ENCODE measurements around the gene INKA2. TPM values are rescaled to one million over a fixed set of nuclear protein-coding genes. Genes with fewer than 3 reads are reported as not detected.

Gene INKA2
- total and polyA plus RNA-seq, 4 donors: 5.7 to 25.9 (median 15.1) TPM

DNA sequence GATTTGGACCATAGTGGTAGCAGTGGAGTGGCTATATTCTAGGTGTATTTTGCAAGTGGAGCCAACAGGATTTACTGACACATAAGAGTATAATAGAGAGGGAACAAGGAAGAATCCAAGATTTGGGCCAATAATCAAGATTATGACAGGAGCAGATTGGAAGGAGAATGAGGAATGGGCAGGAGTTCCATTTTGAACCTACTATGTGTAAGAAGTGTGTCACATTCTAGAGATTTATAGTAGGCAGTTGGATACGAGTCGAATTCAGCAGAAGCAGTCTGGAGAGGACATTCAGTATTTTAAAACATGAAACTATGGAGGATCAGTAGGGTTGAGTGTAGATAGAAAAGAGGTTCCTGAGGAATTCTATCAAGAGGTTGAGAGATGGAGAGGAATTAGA, 21.7 kb downstream of the INKA2 start:
- H3K4me3 ChIP-seq (ENCODE audit: low read depth, low read length): no peak overlapping the region
- H3K27ac ChIP-seq (ENCODE audit: low read depth, low read length): no peak overlapping the region
- H3K27me3 ChIP-seq (ENCODE audit: control insufficient read depth, insufficient read depth, low read length): no peaks in the 10 kb centered on the region
- peaks cover 23% of the 10 kb centered on the region for H3K4me1 ChIP-seq (ENCODE audit: control insufficient read depth, insufficient read depth, low read length)
- H3K9me3 ChIP-seq (ENCODE audit: control insufficient read depth, insufficient read depth, low read length): no peaks in the 10 kb centered on the region
- no peak for DNase-seq (ENCODE audit: low read depth in 4 of 6, low spot score in 6 of 6)
- no peaks in the 10 kb centered on the region for H3K36me3 ChIP-seq (ENCODE audit: control insufficient read depth, insufficient read depth, low read length)
- WGBS (ENCODE audit: insufficient coverage): 100% methylated on average over 2 of the region's 2 CpGs

DNA sequence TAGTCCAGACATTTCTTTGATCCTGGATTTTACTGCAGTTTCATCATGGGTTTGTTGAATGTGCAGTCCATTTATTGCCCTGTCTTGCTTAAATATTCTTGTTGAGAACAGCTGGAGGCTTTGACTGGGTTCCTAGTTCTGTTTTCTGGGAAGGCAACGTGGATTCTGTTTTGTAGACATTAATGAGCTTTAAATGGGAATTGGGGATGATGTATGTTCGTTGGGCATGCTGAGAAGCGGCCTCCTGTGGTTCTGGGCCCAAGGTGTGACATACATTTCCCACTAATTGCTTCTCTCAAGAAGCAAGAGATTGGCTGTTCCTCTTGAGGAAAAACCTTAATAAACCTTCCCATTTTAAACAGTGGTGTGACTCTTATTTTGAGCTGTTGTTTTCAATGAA, 22.9 kb downstream of the INKA2 start:
- DNase-seq (ENCODE audit: low read depth in 4 of 6, low spot score in 6 of 6): peak in 1 of 6 donors; percentile 78
- H3K4me3 ChIP-seq (ENCODE audit: low read depth, low read length): no peak overlapping the region

DNA sequence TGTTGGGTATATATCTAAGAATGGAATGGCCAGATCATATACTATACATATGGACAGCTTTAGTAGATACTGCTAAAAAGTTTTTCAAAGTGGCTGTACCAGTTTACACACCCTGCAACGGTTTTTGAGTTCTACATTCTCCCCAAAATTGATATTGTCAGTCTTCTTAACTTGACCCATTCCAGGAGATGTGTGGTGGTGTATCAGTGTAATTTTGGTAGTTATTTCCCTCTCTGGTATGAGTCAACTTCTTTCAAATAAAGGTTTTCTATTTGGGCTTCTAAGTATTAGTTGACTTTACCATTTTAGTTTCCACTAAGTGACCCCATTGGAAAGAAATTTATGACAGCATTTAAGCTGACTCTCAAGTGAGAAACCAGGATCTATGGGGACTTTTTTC, 29.2 kb downstream of the INKA2 start:
- Histone ChIP-seq H3K36me3 (ENCODE audit: control insufficient read depth, insufficient read depth, low read length) (no peaks in the 10 kb centered on the region), H3K27me3 (ENCODE audit: control insufficient read depth, insufficient read depth, low read length) (no peaks in the 10 kb centered on the region), H3K9me3 (ENCODE audit: control insufficient read depth, insufficient read depth, low read length) (no peaks in the 10 kb centered on the region), H3K4me3 (ENCODE audit: low read depth, low read length) (no peak overlapping the region), H3K4me1 (ENCODE audit: control insufficient read depth, insufficient read depth, low read length) (no peaks in the 10 kb centered on the region), H3K27ac (ENCODE audit: low read depth, low read length) (no peak overlapping the region)
- no CpG with 5 or more reads among the region's 1 CpG for WGBS (ENCODE audit: insufficient coverage)
- no peak for DNase-seq (ENCODE audit: low read depth in 4 of 6, low spot score in 6 of 6)

More for the DNA sequence above, 22.9 kb downstream of the INKA2 start:
- no peaks in the 10 kb centered on the region for H3K27me3 ChIP-seq (ENCODE audit: control insufficient read depth, insufficient read depth, low read length)
- H3K4me1 ChIP-seq (ENCODE audit: control insufficient read depth, insufficient read depth, low read length): peaks cover 13% of the 10 kb centered on the region
- H3K9me3 ChIP-seq (ENCODE audit: control insufficient read depth, insufficient read depth, low read length): no peaks in the 10 kb centered on the region
- 9% methylated on average over 1 of the region's 3 CpGs for WGBS (ENCODE audit: insufficient coverage)
- H3K36me3 ChIP-seq (ENCODE audit: control insufficient read depth, insufficient read depth, low read length): no peaks in the 10 kb centered on the region
- no peak overlapping the region for H3K27ac ChIP-seq (ENCODE audit: low read depth, low read length)

DNA sequence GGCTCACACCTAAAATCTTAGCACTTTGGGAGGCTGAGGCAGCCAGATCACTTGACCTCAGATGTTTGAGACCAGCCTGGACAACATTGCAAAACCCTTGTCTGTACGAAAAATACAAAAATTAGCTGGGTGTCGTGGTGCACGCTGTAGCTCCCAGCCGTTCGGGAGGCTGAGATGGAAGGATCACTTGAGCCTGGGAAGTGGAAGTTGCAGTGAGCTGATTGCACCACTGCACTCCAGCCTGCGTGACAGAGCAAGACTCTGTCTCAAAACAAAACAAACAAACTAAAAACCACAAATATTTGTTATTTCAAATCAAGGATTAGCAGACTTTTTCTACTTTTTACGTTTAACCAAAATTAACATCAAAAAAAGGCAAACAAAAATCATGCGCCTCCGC, 31.3 kb downstream of the INKA2 start:
- Histone ChIP-seq H3K4me1 (ENCODE audit: control insufficient read depth, insufficient read depth, low read length) (no peaks in the 10 kb centered on the region), H3K36me3 (ENCODE audit: control insufficient read depth, insufficient read depth, low read length) (peaks cover 4% of the 10 kb centered on the region), H3K4me3 (ENCODE audit: low read depth, low read length) (no peak overlapping the region), H3K27me3 (ENCODE audit: control insufficient read depth, insufficient read depth, low read length) (no peaks in the 10 kb centered on the region), H3K27ac (ENCODE audit: low read depth, low read length) (no peak overlapping the region), H3K9me3 (ENCODE audit: control insufficient read depth, insufficient read depth, low read length) (no peaks in the 10 kb centered on the region)
- no peak for DNase-seq (ENCODE audit: low read depth in 4 of 6, low spot score in 6 of 6)
- WGBS (ENCODE audit: insufficient coverage): 74% methylated on average over 5 of the region's 9 CpGs

DNA sequence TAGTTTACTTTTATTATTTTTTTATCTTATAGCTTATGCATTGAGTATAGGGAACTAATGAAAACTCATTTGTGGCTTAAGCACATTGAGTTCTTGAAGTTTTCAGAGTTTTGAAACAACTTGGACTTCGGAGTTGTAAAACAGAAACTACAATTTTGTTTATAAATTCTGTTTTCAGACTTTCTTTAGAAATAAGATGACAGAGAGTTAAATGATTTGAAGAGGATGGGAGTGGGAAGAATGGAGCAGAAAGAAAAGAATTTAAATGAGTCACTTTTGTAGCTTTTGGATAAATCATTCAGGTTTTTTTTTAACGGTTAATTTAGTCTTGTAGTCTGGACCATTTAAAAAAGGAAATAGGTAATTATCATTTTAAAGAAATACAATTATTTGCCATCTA, 32.3 kb downstream of the INKA2 start:
- H3K4me1 ChIP-seq (ENCODE audit: control insufficient read depth, insufficient read depth, low read length): no peaks in the 10 kb centered on the region
- H3K4me3 ChIP-seq (ENCODE audit: low read depth, low read length): no peak overlapping the region
- H3K27ac ChIP-seq (ENCODE audit: low read depth, low read length): no peak overlapping the region
- no peak for DNase-seq (ENCODE audit: low read depth in 4 of 6, low spot score in 6 of 6)
- H3K27me3 ChIP-seq (ENCODE audit: control insufficient read depth, insufficient read depth, low read length): no peaks in the 10 kb centered on the region
- WGBS (ENCODE audit: insufficient coverage): no CpG with 5 or more reads among the region's 2 CpGs
- H3K36me3 ChIP-seq (ENCODE audit: control insufficient read depth, insufficient read depth, low read length): peaks cover 4% of the 10 kb centered on the region
- H3K9me3 ChIP-seq (ENCODE audit: control insufficient read depth, insufficient read depth, low read length): no peaks in the 10 kb centered on the region

DNA sequence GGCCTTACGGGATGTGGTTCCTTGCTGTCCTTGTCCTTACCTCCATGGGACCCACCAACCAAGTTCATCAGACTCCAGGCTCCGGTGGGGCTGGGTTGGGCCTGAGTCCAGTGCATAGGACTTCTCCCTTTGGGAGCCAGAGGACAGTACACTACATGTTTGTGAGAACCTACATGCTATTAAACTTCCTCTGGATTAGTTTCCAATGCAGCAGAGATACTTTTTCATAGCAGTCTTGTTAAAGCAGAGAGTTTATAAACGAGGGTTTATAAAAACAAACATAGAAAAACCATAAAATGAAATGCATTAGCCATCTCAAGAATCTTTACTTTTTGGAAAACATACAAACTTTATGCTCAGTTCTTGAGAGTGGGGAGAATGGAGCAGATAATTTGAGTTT, 33.4 kb downstream of the INKA2 start:
- H3K36me3 ChIP-seq (ENCODE audit: control insufficient read depth, insufficient read depth, low read length): peaks cover 4% of the 10 kb centered on the region
- no peak for DNase-seq (ENCODE audit: low read depth in 4 of 6, low spot score in 6 of 6)

DNA sequence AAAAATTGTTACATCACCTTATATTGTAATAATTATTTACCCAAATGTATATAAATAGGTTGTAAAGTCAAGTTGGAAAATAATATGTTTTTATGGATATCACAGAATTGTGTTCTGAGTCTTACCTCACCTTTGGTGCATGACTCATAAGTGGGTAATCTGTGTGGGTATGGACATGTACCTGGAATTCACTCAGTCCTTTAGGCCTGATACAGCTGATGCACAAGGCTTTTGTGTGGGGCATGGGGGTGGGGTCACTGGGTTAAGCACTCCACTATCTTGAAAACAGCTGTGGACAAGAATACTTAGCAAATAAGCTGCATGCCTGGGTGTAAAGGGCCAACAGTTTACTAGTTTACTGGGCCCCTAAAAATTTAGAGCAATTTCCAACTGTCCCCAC, 34.4 kb downstream of the INKA2 start:
- H3K27ac ChIP-seq (ENCODE audit: low read depth, low read length): no peak overlapping the region
- H3K36me3 ChIP-seq (ENCODE audit: control insufficient read depth, insufficient read depth, low read length): peaks cover 6% of the 10 kb centered on the region
- no peaks in the 10 kb centered on the region for H3K9me3 ChIP-seq (ENCODE audit: control insufficient read depth, insufficient read depth, low read length)
- H3K4me3 ChIP-seq (ENCODE audit: low read depth, low read length): no peak overlapping the region
- no peaks in the 10 kb centered on the region for H3K4me1 ChIP-seq (ENCODE audit: control insufficient read depth, insufficient read depth, low read length)
- no peak for DNase-seq (ENCODE audit: low read depth in 4 of 6, low spot score in 6 of 6)
- H3K27me3 ChIP-seq (ENCODE audit: control insufficient read depth, insufficient read depth, low read length): no peaks in the 10 kb centered on the region

More for the DNA sequence above, 33.4 kb downstream of the INKA2 start:
- H3K9me3 ChIP-seq (ENCODE audit: control insufficient read depth, insufficient read depth, low read length): no peaks in the 10 kb centered on the region
- 100% methylated on average over 1 of the region's 3 CpGs for WGBS (ENCODE audit: insufficient coverage)
- H3K27ac ChIP-seq (ENCODE audit: low read depth, low read length): no peak overlapping the region
- H3K27me3 ChIP-seq (ENCODE audit: control insufficient read depth, insufficient read depth, low read length): no peaks in the 10 kb centered on the region
- no peaks in the 10 kb centered on the region for H3K4me1 ChIP-seq (ENCODE audit: control insufficient read depth, insufficient read depth, low read length)
- no peak overlapping the region for H3K4me3 ChIP-seq (ENCODE audit: low read depth, low read length)

DNA sequence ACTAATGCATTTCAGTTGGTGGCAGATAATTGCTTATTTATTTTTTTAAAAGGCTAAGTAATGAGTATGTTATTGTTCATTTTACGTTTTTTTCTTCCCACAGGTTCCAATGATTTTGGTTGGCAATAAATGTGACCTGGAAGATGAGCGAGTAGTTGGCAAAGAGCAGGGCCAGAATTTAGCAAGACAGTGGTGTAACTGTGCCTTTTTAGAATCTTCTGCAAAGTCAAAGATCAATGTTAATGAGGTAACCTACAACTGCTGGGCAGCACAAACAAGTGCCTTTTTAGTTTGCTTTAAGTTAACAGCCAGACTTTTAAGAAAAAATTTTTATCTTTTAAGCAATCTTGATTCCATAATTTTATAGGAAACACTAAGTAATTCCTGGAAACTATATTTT, 35.0 kb downstream of the INKA2 start:
- peaks cover 11% of the 10 kb centered on the region for H3K36me3 ChIP-seq (ENCODE audit: control insufficient read depth, insufficient read depth, low read length)
- WGBS (ENCODE audit: insufficient coverage): 83% methylated on average over 2 of the region's 2 CpGs
- DNase-seq (ENCODE audit: low read depth in 4 of 6, low spot score in 6 of 6): no peak

DNA sequence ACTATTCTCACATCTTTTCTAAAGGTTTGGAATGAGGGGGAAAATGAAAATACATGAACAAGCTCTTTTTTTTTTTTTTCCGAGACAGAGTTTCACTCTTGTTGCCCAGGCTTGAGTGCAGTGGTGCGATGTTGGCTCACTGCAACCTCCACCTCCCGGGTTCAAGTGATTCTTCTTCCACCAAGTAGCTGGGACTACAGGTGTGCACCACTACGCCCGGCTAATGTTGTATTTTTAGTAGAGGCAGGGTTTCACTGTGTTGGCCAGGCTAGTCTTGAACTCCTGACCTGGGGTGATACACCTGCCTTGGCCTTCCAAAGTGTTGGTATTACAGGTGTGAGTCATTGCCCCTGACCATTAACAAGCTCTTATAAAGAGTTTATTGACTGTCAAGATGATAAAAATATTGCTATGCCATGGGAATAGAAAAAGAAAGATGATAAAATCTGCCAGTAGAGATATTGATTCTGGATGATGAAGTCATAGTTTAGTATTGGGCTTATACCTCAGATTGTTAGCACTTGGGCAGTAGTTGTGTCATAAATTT, 36.6 kb downstream of the INKA2 start:
- no peak for DNase-seq (ENCODE audit: low read depth in 4 of 6, low spot score in 6 of 6)
- WGBS (ENCODE audit: insufficient coverage): 100% methylated on average over 2 of the region's 5 CpGs
- peaks cover 11% of the 10 kb centered on the region for H3K36me3 ChIP-seq (ENCODE audit: control insufficient read depth, insufficient read depth, low read length)

More for the DNA sequence above, 35.0 kb downstream of the INKA2 start:
- no peak overlapping the region for H3K27ac ChIP-seq (ENCODE audit: low read depth, low read length)
- no peaks in the 10 kb centered on the region for H3K27me3 ChIP-seq (ENCODE audit: control insufficient read depth, insufficient read depth, low read length)
- no peak overlapping the region for H3K4me3 ChIP-seq (ENCODE audit: low read depth, low read length)
- no peaks in the 10 kb centered on the region for H3K4me1 ChIP-seq (ENCODE audit: control insufficient read depth, insufficient read depth, low read length)
- no peaks in the 10 kb centered on the region for H3K9me3 ChIP-seq (ENCODE audit: control insufficient read depth, insufficient read depth, low read length)

DNA sequence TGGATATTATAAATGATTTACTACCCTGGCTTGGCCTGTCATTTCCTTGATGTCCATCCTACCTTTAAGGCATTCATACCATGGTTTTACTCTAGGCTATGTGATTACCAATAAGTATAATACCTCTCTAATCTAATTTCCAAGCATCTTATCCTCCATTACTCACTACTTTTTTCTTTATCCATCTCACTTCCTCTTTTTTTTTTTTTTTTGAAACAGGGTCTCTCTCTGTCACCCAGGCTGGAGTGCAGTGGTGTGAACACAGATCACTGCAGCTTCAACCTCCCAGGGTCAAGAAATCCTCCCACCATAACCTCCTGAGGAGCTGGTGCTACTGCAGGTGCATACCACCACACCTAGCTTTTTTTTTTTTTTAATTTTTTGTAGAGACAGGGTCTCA, 39.9 kb downstream of the INKA2 start:
- H3K27me3 ChIP-seq (ENCODE audit: control insufficient read depth, insufficient read depth, low read length): no peaks in the 10 kb centered on the region
- no peak overlapping the region for H3K27ac ChIP-seq (ENCODE audit: low read depth, low read length)
- no peaks in the 10 kb centered on the region for H3K9me3 ChIP-seq (ENCODE audit: control insufficient read depth, insufficient read depth, low read length)
- no peak overlapping the region for H3K4me3 ChIP-seq (ENCODE audit: low read depth, low read length)
- no peak for DNase-seq (ENCODE audit: low read depth in 4 of 6, low spot score in 6 of 6)
- no peaks in the 10 kb centered on the region for H3K4me1 ChIP-seq (ENCODE audit: control insufficient read depth, insufficient read depth, low read length)
- H3K36me3 ChIP-seq (ENCODE audit: control insufficient read depth, insufficient read depth, low read length): peaks cover 11% of the 10 kb centered on the region

More for the DNA sequence above, 36.6 kb downstream of the INKA2 start:
- Histone ChIP-seq H3K4me3 (ENCODE audit: low read depth, low read length) (no peak overlapping the region), H3K27ac (ENCODE audit: low read depth, low read length) (no peak overlapping the region), H3K9me3 (ENCODE audit: control insufficient read depth, insufficient read depth, low read length) (no peaks in the 10 kb centered on the region), H3K4me1 (ENCODE audit: control insufficient read depth, insufficient read depth, low read length) (no peaks in the 10 kb centered on the region), H3K27me3 (ENCODE audit: control insufficient read depth, insufficient read depth, low read length) (no peaks in the 10 kb centered on the region)

Data from spinal cord (tissue), 10 donors.